Lung microvascular endothelial cell (primary cell): Measurements from ENCODE around the gene TYSND1. TPM values are rescaled to one million over a fixed set of nuclear protein-coding genes. Genes with fewer than 3 reads are reported as not detected.
"Not testable (repeated sequence)": the region's sequence is repeated elsewhere in the genome, so short reads cannot be mapped to it uniquely, and the experiment has no call there.

Experiments
- DNase-seq, 2 donors: peaks; one replicate each; pipeline versions ENCODE4 v3.0.0 to v3.0.0-alpha.2; 2010; ENCODE audit warnings: low read depth in 2 of 2
- total RNA-seq: library from RNA; depleted of rRNA; stranded (reverse); fragments of >200 nt; gene quantifications from 2 replicates; pipeline ENCODE4 v1.2.1, GENCODE V29; 2014

Gene TYSND1
- total RNA-seq, 1 donor from 2014 or later: 4.8 TPM

- DNase-seq: no peak
These were observed 17.7 kb upstream of the TYSND1 start for GRCh38 chr10:70164163-70164562.

GRCh38 chr10:70163448-70163847, 16.9 kb upstream of the TYSND1 start:
- DNase-seq: no peak

- peak in 1 of 2 donors; percentile 26 for DNase-seq
These were observed 16.3 kb upstream of the TYSND1 start for GRCh38 chr10:70162892-70163201.

DNA sequence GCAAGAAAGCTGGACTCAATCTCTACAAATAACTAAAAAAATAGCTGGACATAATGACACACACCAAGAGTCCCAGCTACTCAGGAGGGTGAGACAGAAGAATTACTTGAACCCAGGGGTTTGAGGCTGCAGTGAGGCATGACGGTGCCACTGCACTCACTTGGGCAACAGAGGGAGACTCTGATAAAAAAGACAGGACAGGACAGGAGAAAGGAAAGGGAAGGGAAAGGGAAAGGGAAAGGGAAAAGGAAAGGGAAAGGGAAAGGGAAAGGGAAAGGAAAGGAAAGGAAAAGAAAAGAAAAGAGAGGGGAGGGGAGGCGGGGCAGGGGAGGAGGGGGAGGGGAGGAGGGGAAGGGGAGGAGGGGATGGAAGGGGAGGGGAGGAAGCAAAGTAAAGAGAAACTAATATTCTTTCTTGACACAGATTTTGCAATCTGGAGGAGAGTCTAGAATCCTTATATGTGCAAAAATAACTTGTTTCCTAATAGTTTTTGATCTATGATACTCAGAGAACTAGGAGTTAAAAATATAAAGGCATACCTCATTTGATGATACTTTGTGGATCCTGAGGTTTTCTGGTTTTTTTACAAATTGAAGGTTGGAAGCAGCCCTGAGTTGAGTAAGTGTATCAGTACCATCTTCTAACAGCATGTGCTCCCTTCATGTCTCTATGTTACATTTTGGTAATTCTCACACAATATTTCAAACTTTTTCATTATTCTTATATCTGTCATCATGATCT, 15.8 kb upstream of the TYSND1 start:
- DNase-seq: no peak

GRCh38 chr10:70160798-70161197, 14.3 kb upstream of the TYSND1 start:
- no peak for DNase-seq

DNA sequence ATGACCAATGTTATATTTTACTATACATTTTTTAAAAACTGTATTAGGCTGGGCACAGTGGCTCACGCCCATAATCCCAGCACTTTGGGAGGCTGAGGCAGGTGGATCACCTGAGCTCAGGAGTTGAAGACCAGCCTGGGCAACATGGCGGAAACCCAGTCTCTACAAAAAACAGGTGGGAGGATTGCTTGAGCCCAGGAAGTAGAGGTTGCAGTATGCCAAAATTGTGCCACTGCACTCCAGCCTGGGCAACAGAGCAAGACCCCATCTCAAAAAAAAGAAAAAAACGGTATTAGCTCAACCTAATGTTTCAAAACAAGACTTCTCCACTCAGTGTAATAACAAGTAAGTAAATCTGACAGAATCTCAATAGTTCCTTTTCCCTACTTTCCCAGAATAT, 12.9 kb upstream of the TYSND1 start:
- DNase-seq: not testable (repeated sequence)

DNA sequence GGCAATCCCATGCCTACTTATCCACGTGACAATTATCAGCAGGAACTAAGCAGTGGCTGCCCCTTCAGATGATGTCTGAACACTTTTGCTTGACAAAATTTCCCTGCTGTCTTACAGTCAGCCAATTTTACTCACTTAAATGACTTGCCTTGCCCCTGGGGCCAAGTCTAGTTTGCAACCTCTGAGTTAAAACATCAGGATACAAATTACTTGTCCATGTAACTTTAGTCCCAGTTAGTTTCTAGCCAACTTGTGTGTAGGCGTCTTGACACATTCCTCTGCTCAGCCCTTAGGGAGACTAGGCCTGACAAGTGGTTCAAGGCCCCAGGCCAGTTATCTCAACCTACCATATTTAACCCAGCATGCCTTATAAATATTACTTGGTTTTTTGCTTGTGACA, 11.6 kb upstream of the TYSND1 start:
- DNase-seq: no peak

GRCh38 chr10:70155255-70155838, 8.8 kb upstream of the TYSND1 start:
- DNase-seq: no peak

- DNase-seq: no peak
These were observed 2.0 kb upstream of the TYSND1 start for GRCh38 chr10:70148516-70148915.

DNA sequence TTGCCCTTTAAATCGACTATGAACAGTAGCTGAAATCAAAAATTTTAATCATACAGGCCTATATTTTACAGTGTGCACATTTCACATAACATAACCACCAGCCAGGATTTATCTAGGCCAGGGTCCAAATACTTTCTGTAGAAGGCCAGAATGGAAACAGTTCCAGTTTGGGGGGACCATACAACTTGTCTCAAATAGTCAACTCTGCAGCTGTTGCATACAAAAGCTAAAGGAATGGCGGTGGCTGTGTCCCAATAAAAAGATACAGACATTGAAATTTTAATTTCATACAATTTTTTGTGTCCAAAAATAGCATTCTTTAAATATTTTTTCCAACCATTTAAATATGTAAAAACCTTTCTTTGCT, 742 bp upstream of the TYSND1 start:
- no peak for DNase-seq

GRCh38 chr10:70145666-70146488, 623 bp downstream of the TYSND1 start:
- peak; percentile 70 to 78 for DNase-seq

DNA sequence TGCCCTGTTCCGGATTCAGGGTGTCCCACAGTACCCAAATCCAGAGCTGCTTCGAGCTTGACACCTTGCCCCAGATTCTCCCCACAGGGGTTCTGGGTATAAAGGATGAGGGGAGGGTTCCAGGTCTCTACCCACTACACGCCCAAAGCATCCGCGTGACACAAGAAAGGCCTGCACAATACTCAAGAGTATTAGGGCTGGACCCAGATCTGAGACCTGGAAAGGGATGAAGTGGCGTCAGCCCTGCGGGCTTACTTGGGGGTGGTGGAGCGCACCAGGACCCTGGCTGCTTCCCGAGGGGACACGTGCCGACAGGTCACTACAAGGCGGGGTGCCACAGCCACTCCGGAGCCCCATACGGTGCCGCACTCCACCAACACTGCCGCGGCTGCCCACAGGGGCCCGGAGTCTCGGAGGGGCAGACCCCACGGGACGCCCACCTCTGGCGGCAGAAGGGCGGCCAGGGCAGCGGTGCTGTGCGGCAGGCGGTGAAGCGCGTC, 1.3 kb downstream of the TYSND1 start:
- no peak for DNase-seq

DNA sequence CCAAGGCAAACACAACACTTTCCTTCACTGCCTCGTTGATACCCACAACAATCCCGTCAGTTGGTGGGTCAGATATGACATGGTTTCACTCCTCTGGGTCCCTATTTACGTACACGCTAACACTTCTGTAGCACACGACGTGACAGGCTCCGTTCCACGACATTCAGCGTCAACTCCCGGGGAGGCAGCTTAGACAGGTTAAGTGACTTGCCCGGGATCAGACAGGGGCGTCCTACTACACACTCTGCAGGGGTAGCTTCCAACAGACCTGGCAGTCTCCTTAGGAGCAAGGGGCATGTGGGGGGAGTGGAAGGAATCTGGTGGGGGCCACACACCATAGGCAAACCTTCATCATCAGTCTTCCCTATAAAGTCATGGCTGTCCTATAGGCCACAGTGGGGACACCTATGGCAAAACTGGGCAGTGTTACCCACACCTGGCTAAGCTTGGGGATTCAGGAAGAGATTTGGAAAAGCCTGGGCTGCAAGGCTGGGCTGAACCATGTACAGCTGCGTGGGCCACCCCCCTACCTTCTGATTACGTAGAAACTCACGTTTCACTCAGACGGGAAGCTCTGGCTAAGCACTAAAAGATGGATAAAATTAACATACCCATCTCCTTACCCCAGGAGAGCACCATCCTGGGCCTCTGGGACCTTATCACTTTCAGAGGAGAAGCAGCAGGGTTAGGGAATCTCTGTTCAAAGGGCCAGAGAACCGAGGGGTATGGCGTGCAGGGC, 2.0 kb downstream of the TYSND1 start:
- DNase-seq: no peak

DNA sequence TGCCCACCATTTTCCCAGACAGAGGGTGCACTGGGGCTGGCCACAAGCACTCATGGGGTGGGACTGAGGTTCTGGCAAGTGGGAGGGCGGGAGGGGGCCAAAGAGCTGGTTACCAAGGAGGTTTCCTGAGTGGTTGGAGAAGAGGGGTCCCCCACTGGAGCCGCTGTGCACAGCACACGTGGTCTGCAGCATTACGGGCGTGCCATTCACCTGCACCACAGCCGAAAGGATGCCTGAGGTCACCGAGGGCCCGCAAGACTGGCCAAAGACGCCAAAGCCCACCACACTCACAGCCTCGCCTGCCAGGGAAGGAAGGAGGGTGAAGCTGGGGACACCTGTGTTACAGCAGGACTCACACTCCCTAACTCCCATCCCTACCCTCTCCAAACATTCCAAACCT, 3.9 kb downstream of the TYSND1 start:
- DNase-seq: no peak

DNA sequence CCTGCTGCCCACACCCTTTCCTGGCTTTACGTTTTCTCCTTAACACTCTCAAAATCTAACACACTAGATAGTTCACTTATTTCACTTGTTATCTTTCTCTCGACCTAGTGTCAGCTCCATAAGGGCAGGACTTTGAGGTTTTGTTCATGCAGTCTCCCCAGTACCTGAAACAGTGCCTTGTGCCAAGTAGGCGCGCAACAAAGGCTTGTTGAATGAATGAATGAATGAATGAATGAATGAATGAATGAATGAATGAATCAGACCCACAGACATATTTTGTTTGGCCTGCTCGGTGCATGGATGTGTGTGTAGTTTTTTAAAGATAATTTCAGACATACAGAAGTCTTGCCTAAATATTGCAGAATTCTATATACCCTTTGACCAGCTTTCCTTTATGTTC, 6.2 kb downstream of the TYSND1 start:
- DNase-seq: no peak

GRCh38 chr10:70139997-70140250, 6.6 kb downstream of the TYSND1 start:
- DNase-seq: no peak

DNA sequence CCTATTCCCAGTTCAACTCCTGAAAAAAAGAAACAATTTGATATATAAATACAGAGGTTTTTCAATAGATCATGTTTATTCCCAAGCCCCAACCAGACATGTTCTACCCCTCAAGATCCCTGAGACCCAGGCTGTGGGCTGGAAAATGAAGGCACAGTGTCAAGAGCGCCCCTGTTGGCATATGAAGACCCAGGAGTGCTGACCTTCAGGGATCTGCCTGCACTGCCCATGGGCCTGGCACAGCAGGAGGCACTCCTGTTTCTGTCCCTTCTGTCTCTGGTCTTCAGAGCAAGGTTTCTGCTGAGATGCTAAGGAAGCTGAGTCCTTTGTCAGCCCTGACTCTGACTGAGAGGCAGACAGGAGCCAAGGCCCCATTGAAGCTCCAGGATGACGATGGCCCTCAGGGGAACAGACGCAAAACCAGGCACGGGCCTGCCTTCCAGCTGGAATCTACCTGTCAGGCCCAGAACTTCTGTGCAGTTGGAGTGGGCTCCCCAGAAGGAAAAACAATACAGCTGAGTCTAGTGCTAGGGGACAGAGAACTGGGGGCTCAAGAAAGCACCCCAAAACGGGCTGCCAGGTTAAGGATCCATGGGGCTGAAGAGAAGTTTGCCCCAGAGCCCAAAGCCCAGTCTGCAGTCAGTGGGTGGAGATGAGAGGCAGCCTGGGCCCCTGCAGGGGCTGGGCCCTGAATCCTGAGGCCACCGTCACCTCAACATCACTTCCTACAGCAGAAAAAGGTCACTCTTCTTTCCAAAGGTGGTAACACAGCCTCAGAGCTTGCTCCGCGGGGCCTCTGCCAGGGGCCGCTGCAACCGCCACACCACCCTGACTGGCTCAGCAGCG, 7.1 kb downstream of the TYSND1 start:
- no peak for DNase-seq

DNA sequence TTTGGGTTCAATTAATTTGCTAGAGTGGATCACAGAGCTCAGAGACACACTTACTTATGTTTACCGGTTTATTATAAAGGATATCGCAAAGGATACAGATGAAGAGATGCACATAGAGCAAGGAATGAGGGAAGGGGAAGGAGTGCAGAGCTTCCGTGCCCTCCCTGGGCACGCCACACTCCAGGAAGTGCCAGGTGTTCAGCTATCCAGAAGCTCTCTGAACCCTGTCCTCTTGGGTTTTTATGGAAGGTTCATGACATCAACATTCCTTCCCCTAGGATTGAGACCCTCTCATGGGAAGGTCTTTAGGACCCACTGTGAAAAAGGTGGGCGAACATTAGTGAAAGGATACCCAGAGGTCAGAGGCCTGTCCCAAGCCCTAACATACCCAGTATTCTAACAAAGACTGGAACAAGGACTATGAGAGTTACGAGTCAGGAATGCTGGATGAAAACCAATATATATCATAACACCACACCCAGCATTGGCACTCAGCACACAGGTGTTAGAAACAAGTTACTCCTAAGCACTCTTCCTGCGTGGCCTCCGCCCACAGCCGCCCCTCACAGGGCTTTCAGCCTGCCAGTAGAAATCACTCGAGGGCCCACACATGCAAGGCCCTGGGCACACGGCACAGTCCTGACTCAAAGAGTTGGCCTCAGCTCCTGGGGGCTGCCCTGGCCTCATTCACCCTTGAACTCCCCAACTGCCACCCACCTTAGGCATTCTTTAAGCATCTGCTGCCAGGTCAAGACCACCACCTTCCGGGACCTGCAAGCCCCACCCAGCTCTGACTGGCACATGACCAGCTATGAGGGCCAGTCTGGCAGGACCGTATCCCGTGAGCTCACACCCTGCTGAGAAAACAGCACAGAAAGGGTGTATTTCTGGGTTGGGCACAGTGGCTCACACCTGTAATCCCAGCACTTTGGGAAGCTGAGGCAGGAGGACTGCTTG, 8.3 kb downstream of the TYSND1 start:
- no peak for DNase-seq

GRCh38 chr10:70137135-70137534, 9.4 kb downstream of the TYSND1 start:
- no peak for DNase-seq

DNA sequence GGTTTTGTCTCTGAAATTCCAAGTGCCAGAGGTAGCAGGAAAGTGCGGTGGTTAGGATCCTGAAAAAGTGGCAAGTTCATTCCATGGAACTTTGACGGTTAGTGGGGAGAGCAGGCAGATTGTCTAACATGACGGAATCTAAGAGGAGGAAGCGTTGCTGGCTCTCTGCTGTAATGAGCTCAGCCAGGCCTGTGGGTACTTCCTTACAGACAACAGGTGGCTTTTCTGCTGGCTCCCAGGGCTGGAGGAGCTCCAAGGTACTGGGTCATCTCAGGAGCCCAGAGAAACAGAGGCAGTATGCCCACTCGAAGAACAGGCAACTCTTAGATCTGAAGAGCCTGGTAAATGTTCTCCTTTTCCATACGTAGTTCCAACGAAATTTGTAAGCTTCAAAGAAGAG, 10.8 kb downstream of the TYSND1 start:
- no peak for DNase-seq
